Aortic smooth muscle cell (primary cell): ENCODE measurements around the gene PEF1. TPM values are rescaled to one million over a fixed set of nuclear protein-coding genes. Genes with fewer than 3 reads are reported as not detected.

Source experiments
- total RNA-seq: library from RNA; depleted of rRNA; stranded (reverse); fragments of >200 nt; gene quantifications from 2 replicates; pipeline ENCODE4 v1.2.3, GENCODE V29; 2014

PEF1 gene
- 59.8 and 64.8 TPM in 2 replicates for total RNA-seq

GRCh38 chr1:31644560-31645273, at the start of gene PEF1:
TSS of gene PEF1 (minus strand) at chr1:31644876. CDS start at chr1:31644864, 12 bp downstream.

GRCh38 chr1:31617218-31617915, 27.3 kb downstream of the PEF1 start, which contains the start of gene HCRTR1:
TSS of gene HCRTR1 (plus strand) at chr1:31617689. CDS start at chr1:31619193, 1,504 bp downstream.

Other genes with a start within 250 kb of the PEF1 start
- gene SERINC2, start 231.7 kb downstream of the PEF1 start, total RNA-seq = 1.7 and 2.1 TPM in 2 replicates
- 212 and 291 TPM in 2 replicates for gene TINAGL1, start 68.4 kb downstream of the PEF1 start, total RNA-seq
- 0.26 TPM in 1 of 2 replicates, not detected in the other for gene HCRTR1, start 27.2 kb downstream of the PEF1 start, total RNA-seq
- gene COL16A1, start 59.1 kb upstream of the PEF1 start, total RNA-seq = 48.1 and 59.5 TPM in 2 replicates
- gene ADGRB2, start 119.5 kb upstream of the PEF1 start, total RNA-seq = 4.0 and 4.9 TPM in 2 replicates
- gene SPOCD1, start 171.1 kb upstream of the PEF1 start, total RNA-seq = 35.8 and 43.3 TPM in 2 replicates